GM23338 (cell line): ENCODE results near the gene MORC1. TPM values are rescaled to one million over a fixed set of nuclear protein-coding genes. Genes with fewer than 3 reads are reported as not detected.

ENCODE experiments used
- ATAC-seq: fragments of 200-7000 bp; cut with Tn5 transposase; 3 replicates; pipeline ENCODE4 v1.9.1; 2020
- DNase-seq: peaks from one replicate; pipeline ENCODE4 v3.0.0-alpha.2; 2015; ENCODE audit warnings: low spot score
- H2AFZ ChIP-seq: fragments of 200-600 bp; sonication (generic); 2 replicates; pipeline ENCODE4 v1.8.0; 2016; ENCODE audit warnings: antibody characterized with exemption, mild to moderate bottlenecking, moderate library complexity
- H3F3A ChIP-seq: fragments of 200-600 bp; sonication (generic); replicated peaks from 2 replicates; pipeline ENCODE4 v1.8.0; 2017; ENCODE audit warnings: antibody characterized with exemption, mixed run types, low read depth
- H3K27ac ChIP-seq: fragments of 200-600 bp; sonication (generic); 2 replicates; pipeline ENCODE4 v1.6.1; 2016; ENCODE audit warnings: low read depth
- H3K27me3 ChIP-seq: fragments of 200-600 bp; sonication (generic); 2 replicates; pipeline ENCODE4 v1.8.0; 2016; ENCODE audit warnings: mild to moderate bottlenecking, mixed run types, moderate library complexity; ENCODE audit not compliant: insufficient read depth
- H3K36me3 ChIP-seq: fragments of 200-600 bp; sonication (generic); 2 replicates; pipeline ENCODE4 v1.8.0; 2016; ENCODE audit warnings: mild to moderate bottlenecking; ENCODE audit not compliant: insufficient read depth
- H3K4me1 ChIP-seq: fragments of 200-600 bp; sonication (generic); 2 replicates; pipeline ENCODE4 v1.8.0; 2016; ENCODE audit warnings: mild to moderate bottlenecking, moderate library complexity; ENCODE audit not compliant: insufficient read depth
- H3K4me2 ChIP-seq: fragments of 200-600 bp; sonication (generic); 2 replicates; pipeline ENCODE4 v1.7.1; 2017; ENCODE audit warnings: mixed run types
- H3K4me3 ChIP-seq: fragments of 200-600 bp; sonication (generic); 2 replicates; pipeline ENCODE4 v1.6.1; 2016; ENCODE audit warnings: mixed run types
- H3K79me2 ChIP-seq: fragments of 200-600 bp; sonication (generic); replicated peaks from 2 replicates; pipeline ENCODE4 v1.8.0; 2017; ENCODE audit warnings: mild to moderate bottlenecking; ENCODE audit not compliant: insufficient read depth
- H3K9me2 ChIP-seq: fragments of 200-600 bp; sonication (generic); 2 replicates; pipeline ENCODE4 v1.8.0; 2017; ENCODE audit not compliant: insufficient read depth
- H4K20me1 ChIP-seq: fragments of 200-600 bp; sonication (generic); replicated peaks from 2 replicates; pipeline ENCODE4 v1.8.0; 2017; ENCODE audit warnings: mild to moderate bottlenecking; ENCODE audit not compliant: insufficient read depth
- H3K27ac Mint-ChIP-seq: 2 replicates; pipeline ENCODE4 v1.8.0; 2020; ENCODE audit warnings: inconsistent platforms, mild to moderate bottlenecking, moderate library complexity, mixed read lengths
- H3K27me3 Mint-ChIP-seq: 3 replicates; pipeline ENCODE4 v1.8.0; 2022; ENCODE audit warnings: low read depth, mild to moderate bottlenecking, moderate library complexity, mixed read lengths, inconsistent platforms; ENCODE audit not compliant: insufficient read depth, poor library complexity
- H3K36me3 Mint-ChIP-seq: 3 replicates; pipeline ENCODE4 v1.8.0; 2021; ENCODE audit warnings: low read depth, mild to moderate bottlenecking, inconsistent platforms, moderate library complexity, mixed read lengths
- H3K4me1 Mint-ChIP-seq: 3 replicates; pipeline ENCODE4 v1.8.0; 2020; ENCODE audit warnings: mild to moderate bottlenecking, inconsistent platforms, mixed read lengths
- H3K4me3 Mint-ChIP-seq: 3 replicates; pipeline ENCODE4 v1.8.0; 2021; ENCODE audit warnings: moderate library complexity, mild to moderate bottlenecking, inconsistent platforms, mixed read lengths
- H3K9me3 Mint-ChIP-seq: 3 replicates; pipeline ENCODE4 v1.8.0; 2020; ENCODE audit warnings: moderate library complexity, mild to moderate bottlenecking, inconsistent platforms, mixed read lengths
- CREB1 ChIP-seq: fragments of 250-450 bp; sonication (Bioruptor Pico); IDR thresholded peaks from 2 replicates; pipeline ENCODE4 v1.5.0; 2020; ENCODE audit warnings: low read depth, mild to moderate bottlenecking, moderate library complexity
- CTCF ChIP-seq, 2 experiments: fragments of 200-600 bp in 1 of 2; sonication (generic) in 1 of 2; conservative IDR thresholded peaks; 2 replicates each; pipeline versions ENCODE4 v1.5.1 to v1.6.1; 2016 to 2017; ENCODE audit warnings: antibody characterized with exemption in 2 of 2, low read depth in 2 of 2, mild to moderate bottlenecking in 2 of 2, moderate library complexity in 1 of 2
- ETS1 ChIP-seq: IDR thresholded peaks from 2 replicates; pipeline ENCODE4 v1.6.1; 2016; ENCODE audit warnings: antibody characterized with exemption
- EZH2 ChIP-seq: fragments of 200-600 bp; sonication (generic); IDR thresholded peaks from one replicate; pipeline ENCODE4 v1.8.0; 2017; ENCODE audit warnings: antibody characterized with exemption, mild to moderate bottlenecking, low read depth; ENCODE audit not compliant: unreplicated experiment
- EZH2phosphoT487 ChIP-seq: fragments of 200-600 bp; sonication (generic); IDR thresholded peaks from one replicate; pipeline ENCODE4 v1.8.1; 2018; ENCODE audit warnings: antibody characterized with exemption; ENCODE audit not compliant: unreplicated experiment
- JUNB ChIP-seq: IDR thresholded peaks from one replicate; pipeline ENCODE4 v1.6.1; 2016; ENCODE audit warnings: antibody characterized with exemption; ENCODE audit not compliant: unreplicated experiment
- NANOG ChIP-seq: IDR thresholded peaks from 2 replicates; pipeline ENCODE4 v1.6.1; 2016; ENCODE audit warnings: antibody characterized with exemption, borderline replicate concordance
- POLR2AphosphoS5 ChIP-seq: IDR thresholded peaks from 2 replicates; pipeline ENCODE4 v1.6.1; 2016; ENCODE audit warnings: antibody characterized with exemption, low read depth
- REST ChIP-seq: IDR thresholded peaks from one replicate; pipeline ENCODE4 v1.6.1; 2018; ENCODE audit warnings: antibody characterized with exemption; ENCODE audit not compliant: unreplicated experiment
- STAT1 ChIP-seq: IDR thresholded peaks from one replicate; pipeline ENCODE4 v1.6.1; 2016; ENCODE audit warnings: antibody characterized with exemption; ENCODE audit not compliant: unreplicated experiment
- ZNF331 ChIP-seq: fragments of 250-450 bp; sonication (Bioruptor Pico); IDR thresholded peaks from 2 replicates; pipeline ENCODE4 v1.5.0; 2020; ENCODE audit warnings: low read depth, mild to moderate bottlenecking, moderate library complexity
- polyA plus RNA-seq: library from polyadenylated mRNA; unstranded; fragments of >200 nt; fragmentation: Nextera tagmentation; extraction: Ambion mirVana; gene quantifications from 2 replicates; pipeline ENCODE4 v1.2.1, GENCODE V29; 2016
- total RNA-seq: library from RNA; depleted of rRNA; stranded (reverse); fragments of >200 nt; shearing (Covaris generic); gene quantifications from 2 replicates; pipeline ENCODE4 v1.2.3, GENCODE V29; 2014

The MORC1 gene
- total and polyA plus RNA-seq, 2 experiments from 2014 or later: not detected

GRCh38 chr3:109098079-109098644, 19.8 kb downstream of the MORC1 start:
- H3K36me3 Mint-ChIP-seq: no peaks in the 10 kb centered on the region

GRCh38 chr3:109095166-109095565, 22.8 kb downstream of the MORC1 start:
- Mint-ChIP-seq H3K4me1 (no peaks in the 10 kb centered on the region; the same call in 2 of the 3 replicates), H3K27me3 (no peaks in the 10 kb centered on the region), H3K4me3 (no peak overlapping the region), H3K9me3 (no peaks in the 10 kb centered on the region), H3K27ac (no peak overlapping the region; the same call in 1 of the 2 replicates), H3K36me3 (no peaks in the 10 kb centered on the region)
- Histone ChIP-seq H4K20me1 (no peaks in the 10 kb centered on the region), H3K27me3 (no peaks in the 10 kb centered on the region), H3K4me3 (no peak overlapping the region), H3K9me2 (no peaks in the 10 kb centered on the region), H3K4me2 (no peak overlapping the region), H2AFZ (peak overlapping the region; percentile 43; the same call in 1 of the 2 replicates), H3K4me1 (no peaks in the 10 kb centered on the region), H3K79me2 (no peaks in the 10 kb centered on the region), H3K36me3 (no peaks in the 10 kb centered on the region), H3K27ac (no peak overlapping the region), H3F3A (no peaks in the 10 kb centered on the region)
- DNase-seq (no peak), ATAC-seq (no peak)
- TF ChIP-seq STAT1: no peak
- no peak for TF ChIP-seq REST
- no peak for TF ChIP-seq JUNB
- no peak for TF ChIP-seq NANOG
- TF ChIP-seq CREB1: no peak
- no peak for TF ChIP-seq ETS1
- TF ChIP-seq EZH2phosphoT487: no peak
- TF ChIP-seq ZNF331: no peak
- TF ChIP-seq EZH2: no peak
- no peak for TF ChIP-seq POLR2AphosphoS5
- TF ChIP-seq CTCF (conservative IDR thresholded peaks at IDR 0.05; ENCODE audit: low read depth in 2 of 2): no peak

More at GRCh38 chr3:109098079-109098644, 19.8 kb downstream of the MORC1 start:
- H3F3A ChIP-seq: no peaks in the 10 kb centered on the region
- H2AFZ ChIP-seq: no peak overlapping the region
- Mint-ChIP-seq H3K9me3 (no peaks in the 10 kb centered on the region), H3K4me1 (no peaks in the 10 kb centered on the region; the same call in 2 of the 3 replicates), H3K27ac (no peak overlapping the region), H3K4me3 (no peak overlapping the region), H3K27me3 (no peaks in the 10 kb centered on the region)
- no peaks in the 10 kb centered on the region for H4K20me1 ChIP-seq
- no peaks in the 10 kb centered on the region for H3K27me3 ChIP-seq
- H3K4me2 ChIP-seq: no peak overlapping the region
- TF ChIP-seq CTCF (conservative IDR thresholded peaks at IDR 0.05; ENCODE audit: low read depth in 2 of 2) (peak; percentile 53 to 76), POLR2AphosphoS5 (no peak), JUNB (no peak)
- ATAC-seq (peak; percentile 98), DNase-seq (peak; percentile 73)
- no peaks in the 10 kb centered on the region for H3K4me1 ChIP-seq
- H3K27ac ChIP-seq: no peak overlapping the region
- H3K4me3 ChIP-seq: no peak overlapping the region
- no peaks in the 10 kb centered on the region for H3K9me2 ChIP-seq
- H3K36me3 ChIP-seq: no peaks in the 10 kb centered on the region
- no peaks in the 10 kb centered on the region for H3K79me2 ChIP-seq
